ENCODE data around the gene SLC38A3.

The SLC38A3 gene

DNA sequence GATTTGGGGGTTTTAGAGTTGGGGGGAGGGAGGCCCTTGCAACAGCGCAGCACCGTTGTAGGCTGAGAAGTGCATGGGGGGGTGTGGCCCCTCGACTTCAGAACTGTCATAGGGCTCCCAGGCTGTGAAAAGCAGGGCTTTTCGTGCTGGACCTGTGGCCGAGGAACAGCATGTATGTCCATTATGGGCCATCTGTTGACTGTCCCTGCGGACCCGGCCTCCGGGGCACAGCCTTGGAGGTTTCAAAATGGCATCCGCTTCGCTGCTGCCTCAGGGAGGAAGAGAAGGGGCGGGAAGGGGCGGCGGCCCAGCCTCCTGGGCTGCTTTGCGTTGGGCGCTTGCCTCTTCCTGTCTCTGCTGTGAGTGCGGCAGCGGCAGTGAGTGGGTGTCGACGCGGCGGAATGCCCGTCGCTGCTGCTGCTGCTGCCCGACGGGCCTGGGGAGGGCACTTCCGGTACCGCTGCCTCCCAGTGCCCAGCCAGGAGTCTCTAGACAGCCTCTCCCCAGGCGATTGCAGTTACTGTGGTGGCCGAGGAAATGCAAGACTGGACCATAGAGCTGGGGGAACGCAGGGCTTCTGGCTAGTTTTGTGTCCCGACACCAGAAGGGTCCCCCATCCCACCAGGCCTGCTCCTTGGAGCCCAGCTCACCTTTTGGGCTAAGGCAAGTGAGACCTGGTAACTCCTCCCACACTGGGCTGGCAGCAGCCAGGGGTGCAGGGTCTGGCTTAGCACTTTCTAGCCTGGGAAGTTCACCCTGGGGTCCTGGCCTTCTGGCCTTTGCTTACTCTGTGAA lies 32.9 kb downstream of the SLC38A3 start:
- TF ChIP-seq, protein P1, sequence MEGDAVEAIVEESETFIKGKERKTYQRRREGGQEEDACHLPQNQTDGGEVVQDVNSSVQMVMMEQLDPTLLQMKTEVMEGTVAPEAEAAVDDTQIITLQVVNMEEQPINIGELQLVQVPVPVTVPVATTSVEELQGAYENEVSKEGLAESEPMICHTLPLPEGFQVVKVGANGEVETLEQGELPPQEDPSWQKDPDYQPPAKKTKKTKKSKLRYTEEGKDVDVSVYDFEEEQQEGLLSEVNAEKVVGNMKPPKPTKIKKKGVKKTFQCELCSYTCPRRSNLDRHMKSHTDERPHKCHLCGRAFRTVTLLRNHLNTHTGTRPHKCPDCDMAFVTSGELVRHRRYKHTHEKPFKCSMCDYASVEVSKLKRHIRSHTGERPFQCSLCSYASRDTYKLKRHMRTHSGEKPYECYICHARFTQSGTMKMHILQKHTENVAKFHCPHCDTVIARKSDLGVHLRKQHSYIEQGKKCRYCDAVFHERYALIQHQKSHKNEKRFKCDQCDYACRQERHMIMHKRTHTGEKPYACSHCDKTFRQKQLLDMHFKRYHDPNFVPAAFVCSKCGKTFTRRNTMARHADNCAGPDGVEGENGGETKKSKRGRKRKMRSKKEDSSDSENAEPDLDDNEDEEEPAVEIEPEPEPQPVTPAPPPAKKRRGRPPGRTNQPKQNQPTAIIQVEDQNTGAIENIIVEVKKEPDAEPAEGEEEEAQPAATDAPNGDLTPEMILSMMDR (conservative IDR thresholded peaks at IDR 0.05; ENCODE audit: low read depth, low read length), result no peak
- no peak for DNase-seq (ENCODE audit: low read depth)
- H3K4me3 ChIP-seq (ENCODE audit: low read length), result peak overlapping the region; percentile 88

DNA sequence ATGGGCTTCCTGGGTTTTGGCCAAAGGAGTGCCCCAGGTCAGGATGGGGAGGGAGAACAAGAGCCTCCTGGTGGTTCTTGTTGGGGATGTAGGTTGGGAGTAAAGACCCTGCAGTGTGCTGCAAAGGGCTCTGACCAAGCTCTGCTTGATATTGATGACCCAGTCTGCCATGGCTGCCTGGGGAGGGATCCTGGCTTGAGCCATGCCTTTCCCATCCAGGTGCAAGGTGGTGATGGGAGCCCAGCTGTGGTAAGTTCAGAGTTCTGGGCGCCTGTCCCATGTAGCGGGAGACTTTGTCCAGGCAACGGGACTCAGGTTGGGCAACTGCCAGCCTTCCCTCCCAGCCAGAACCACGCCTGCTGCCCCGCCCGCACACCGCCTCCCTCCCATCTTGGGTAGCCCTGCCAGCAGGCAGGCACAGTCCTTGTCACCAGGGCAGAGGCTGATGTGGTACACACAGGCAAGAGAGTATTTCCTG lies 33.5 kb downstream of the SLC38A3 start:
- no peak for DNase-seq (ENCODE audit: low read depth)
- TF ChIP-seq, protein P1 (conservative IDR thresholded peaks at IDR 0.05; ENCODE audit: low read depth, low read length), result peak; percentile 5
- H3K4me3 ChIP-seq (ENCODE audit: low read length), result peak overlapping the region; percentile 88

DNA sequence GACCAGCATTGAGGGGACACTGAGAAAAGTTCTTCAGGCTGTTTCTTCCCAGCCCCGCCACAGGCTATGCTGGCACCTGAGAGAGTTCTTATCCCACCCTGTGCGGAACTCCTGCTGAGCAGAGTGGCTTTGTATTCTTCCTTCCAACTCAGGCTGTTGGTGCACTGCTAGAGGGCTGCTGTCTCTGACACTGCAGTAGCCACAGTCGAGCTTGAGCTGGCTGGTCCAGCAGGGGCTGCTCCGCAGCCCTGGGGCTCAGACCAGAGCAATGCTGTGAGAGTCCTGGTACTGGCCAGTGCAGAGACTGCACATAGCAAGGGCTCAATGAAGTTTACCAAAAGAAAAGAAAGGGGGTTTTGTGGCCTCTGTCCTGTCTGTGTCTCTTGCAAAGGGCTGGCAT lies 34.6 kb downstream of the SLC38A3 start:
- DNase-seq (ENCODE audit: low read depth), result no peak
- H3K4me3 ChIP-seq (ENCODE audit: low read length), result no peak overlapping the region
- TF ChIP-seq, protein P1 (conservative IDR thresholded peaks at IDR 0.05; ENCODE audit: low read depth, low read length), result no peak

DNA sequence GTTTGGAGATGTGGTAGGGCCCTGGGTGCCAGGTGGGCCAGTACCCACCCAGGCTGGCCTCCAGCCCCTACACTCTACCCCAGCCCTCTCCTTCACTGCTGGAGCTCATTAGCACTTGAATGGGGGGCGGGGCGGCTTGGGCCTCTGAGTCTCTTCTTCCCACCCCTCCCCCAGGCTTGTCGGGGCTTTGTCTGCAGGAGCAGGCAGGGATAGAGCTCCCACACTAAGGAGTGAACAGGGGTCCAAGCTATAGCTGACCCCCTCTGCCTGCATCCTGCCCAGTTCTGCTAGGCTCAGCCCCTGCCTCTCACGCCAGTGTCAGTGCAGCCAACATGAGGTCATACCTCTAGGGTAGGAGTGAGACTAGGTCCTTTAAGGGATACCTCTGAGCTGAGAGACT lies 36.1 kb downstream of the SLC38A3 start:
- no peak for DNase-seq (ENCODE audit: low read depth)
- TF ChIP-seq, protein P1 (conservative IDR thresholded peaks at IDR 0.05; ENCODE audit: low read depth, low read length), result no peak

DNA sequence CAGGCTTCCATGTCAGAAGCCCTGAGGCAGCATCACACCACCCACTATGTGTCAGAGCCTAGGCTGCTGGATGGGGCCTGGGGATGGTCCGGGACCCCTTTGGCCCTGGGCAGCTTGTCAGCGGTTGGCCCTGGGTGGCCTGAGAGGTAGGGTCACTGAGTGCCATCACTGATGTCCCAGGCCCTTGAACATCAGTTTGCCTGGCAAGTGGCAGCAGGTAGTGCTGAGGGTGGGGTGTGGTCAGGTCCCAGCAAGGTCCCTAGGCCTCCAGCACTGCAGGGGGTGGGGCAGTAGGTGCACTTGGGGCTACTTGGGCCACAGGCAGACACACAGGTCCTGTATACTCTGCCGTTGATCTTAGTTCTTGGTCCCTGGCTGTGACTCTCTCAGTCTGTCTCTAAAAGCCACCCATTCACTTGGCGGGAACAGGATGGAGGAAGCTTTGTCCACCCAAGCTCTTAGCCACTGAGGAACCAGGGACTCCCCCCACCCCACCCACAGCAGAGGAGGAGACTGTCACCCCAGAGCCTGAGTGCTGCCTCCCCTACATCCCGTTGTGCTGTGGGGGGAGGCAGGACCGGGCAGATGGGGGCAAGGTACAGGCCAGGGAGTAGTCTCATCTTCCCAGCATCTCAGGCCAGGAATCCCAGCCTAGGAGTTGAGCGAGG lies 36.8 kb downstream of the SLC38A3 start:
- TF ChIP-seq, protein P1 (conservative IDR thresholded peaks at IDR 0.05; ENCODE audit: low read depth, low read length), result no peak
- no peak overlapping the region for H3K4me3 ChIP-seq (ENCODE audit: low read length)
- DNase-seq (ENCODE audit: low read depth), result no peak

More for the DNA sequence above, 36.1 kb downstream of the SLC38A3 start:
- no peak overlapping the region for H3K4me3 ChIP-seq (ENCODE audit: low read length)

DNA sequence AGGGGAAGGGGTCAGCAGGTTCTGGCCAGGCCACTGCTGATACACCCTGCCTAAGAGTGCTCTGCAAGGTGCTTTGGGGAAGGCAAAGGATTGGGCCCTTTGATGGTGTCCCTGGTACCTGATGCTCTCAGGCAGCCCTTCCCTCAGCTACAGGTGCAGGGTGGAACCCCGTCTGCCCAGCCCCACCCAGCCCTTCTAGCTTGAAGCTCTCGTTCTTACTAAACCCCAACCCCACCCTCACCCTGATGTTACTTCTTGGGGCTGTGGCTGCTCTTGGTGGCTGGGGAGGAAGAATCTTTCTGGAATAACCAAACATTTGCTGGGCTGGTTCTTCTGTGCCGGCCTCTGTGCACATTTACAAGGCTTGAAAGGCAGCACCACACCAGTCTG lies 37.3 kb downstream of the SLC38A3 start:
- TF ChIP-seq, protein P1 (conservative IDR thresholded peaks at IDR 0.05; ENCODE audit: low read depth, low read length), result no peak
- no peak overlapping the region for H3K4me3 ChIP-seq (ENCODE audit: low read length)
- no peak for DNase-seq (ENCODE audit: low read depth)
